Right lobe of liver (tissue), 6 donors: ENCODE results near the gene RGL2. TPM values are rescaled to one million over a fixed set of nuclear protein-coding genes. Genes with fewer than 3 reads are reported as not detected.

Source experiments
- ATAC-seq, 4 donors: fragments of 200-7000 bp; cut with Tn5 transposase; one replicate each; pipeline ENCODE4 v1.9.1; 2020; ENCODE audit warnings: mild to moderate bottlenecking in 4 of 4, moderate library complexity in 4 of 4
- DNase-seq, 3 donors: peaks; one replicate each; pipeline ENCODE4 v3.0.0-alpha.2; 2020
- H3K27ac ChIP-seq, 3 donors: fragments of 200-600 bp; one replicate each; pipeline ENCODE4 v1.8.0; 2022
- H3K27me3 ChIP-seq, 2 donors: fragments of 200-600 bp; one replicate each; pipeline ENCODE4 v1.8.0; 2022
- H3K36me3 ChIP-seq, 4 donors: fragments of 200-600 bp; sonication (generic) in 1 of 4; one replicate each; pipeline versions ENCODE4 v1.5.1 to v1.8.0; 2017 to 2022; ENCODE audit warnings: control low read depth in 1 of 4
- H3K4me1 ChIP-seq, 4 donors: fragments of 200-600 bp; sonication (generic) in 1 of 4; one replicate each; pipeline versions ENCODE4 v1.5.1 to v1.8.0; 2017 to 2022; ENCODE audit warnings: control low read depth in 1 of 4
- H3K4me3 ChIP-seq, 3 donors: fragments of 200-600 bp; one replicate each; pipeline ENCODE4 v1.8.0; 2022
- H3K9me3 ChIP-seq, 4 donors: fragments of 200-600 bp; sonication (generic) in 1 of 4; one replicate each; pipeline versions ENCODE4 v1.5.1 to v1.8.0; 2017 to 2022; ENCODE audit warnings: control low read depth in 1 of 4
- POLR2A ChIP-seq: fragments of 450-650 bp; IDR thresholded peaks from one replicate; pipeline ENCODE4 v1.6.1; 2017; ENCODE audit warnings: antibody characterized with exemption, mild to moderate bottlenecking
- WGBS: methylation state at CpG from one replicate; pipeline ENCODE4 v1.1.6; 2018; ENCODE audit warnings: low coverage, low lambda C conversion rate; ENCODE audit not compliant: insufficient coverage; ENCODE audit errors: missing lambda C conversion rate; 5-methylcytosine and 5-hydroxymethylcytosine counted together
- intact Hi-C, 2 donors: fragments of 100-400 bp; cut with DNase I; formaldehyde crosslinking; loops; one replicate each; pipeline versions ENCODE4 v1.11.2 to v1.14.1; 2022
- total RNA-seq, 6 experiments: library from RNA; depleted of rRNA in 2 of 6; stranded (reverse); fragments of >200 nt in 2 of 6; fragmentation: NEBNext Ultra II Directional in 3 of 6; extraction: Animal tissue kit (Norgen Biotek cat#: 25700) in 3 of 6; gene quantifications; one replicate each; pipeline versions ENCODE4 v1.1.0 to v1.2.4, GENCODE V29; 2016 to 2023
- TF ChIP-seq, protein P1 (sequence below), 4 donors: fragments of 200-600 bp in 3 of 4; fragments of 450-650 bp in 1 of 4; IDR thresholded peaks; one replicate each; pipeline versions ENCODE4 v1.5.1 to v1.8.0; 2016 to 2022; ENCODE audit warnings: antibody characterized with exemption in 4 of 4, mild to moderate bottlenecking in 2 of 4
- donor health status: DM: no; HTN: yes; CAD: no.
- donor health status: DM: no; HTN: no; CAD: no.
- donor health status: DM: no; HTN: no; CAD: no.
- donor health status: DM: no; HTN: yes; CAD: no.
- donor health status: DM: no; HTN: yes; CAD: no.

The RGL2 gene
- total RNA-seq, 6 experiments from 2014 or later: 15.1 to 30.6 (median 23.3) TPM

DNA sequence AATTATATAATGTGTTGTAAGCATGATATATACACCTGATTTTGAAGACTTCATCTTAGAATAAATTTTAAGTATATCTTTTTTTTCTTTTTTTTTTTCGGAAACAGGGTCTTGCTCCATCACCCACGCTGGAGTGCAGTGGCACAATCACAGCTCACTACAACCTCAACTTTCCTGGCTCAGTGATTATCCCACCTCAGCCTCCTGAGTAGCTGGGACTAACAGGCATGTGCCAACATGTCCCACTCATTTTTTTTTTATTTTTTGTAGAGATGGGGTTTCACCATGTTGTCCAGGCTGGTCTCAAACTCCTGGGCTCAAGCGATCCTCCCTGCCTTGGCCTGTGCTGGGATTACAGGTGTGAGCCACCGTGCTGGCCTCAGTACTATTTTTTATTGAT is 44.2 kb downstream of the RGL2 start:
- Histone ChIP-seq H3K27me3 (no peaks in the 10 kb centered on the region), H3K4me3 (no peak overlapping the region), H3K27ac (no peak overlapping the region), H3K36me3 (peaks cover 0 to 8% (median 0%) of the 10 kb centered on the region in 4 donors), H3K4me1 (peaks cover 0 to 9% (median 4%) of the 10 kb centered on the region in 4 donors), H3K9me3 (no peaks in the 10 kb centered on the region)
- DNase-seq: no peak
- ATAC-seq: no peak
- 85% methylated on average over 4 of the region's 4 CpGs for WGBS
- intact Hi-C loops: no loop called here
- TF ChIP-seq POLR2A: no peak
- TF ChIP-seq, protein P1, sequence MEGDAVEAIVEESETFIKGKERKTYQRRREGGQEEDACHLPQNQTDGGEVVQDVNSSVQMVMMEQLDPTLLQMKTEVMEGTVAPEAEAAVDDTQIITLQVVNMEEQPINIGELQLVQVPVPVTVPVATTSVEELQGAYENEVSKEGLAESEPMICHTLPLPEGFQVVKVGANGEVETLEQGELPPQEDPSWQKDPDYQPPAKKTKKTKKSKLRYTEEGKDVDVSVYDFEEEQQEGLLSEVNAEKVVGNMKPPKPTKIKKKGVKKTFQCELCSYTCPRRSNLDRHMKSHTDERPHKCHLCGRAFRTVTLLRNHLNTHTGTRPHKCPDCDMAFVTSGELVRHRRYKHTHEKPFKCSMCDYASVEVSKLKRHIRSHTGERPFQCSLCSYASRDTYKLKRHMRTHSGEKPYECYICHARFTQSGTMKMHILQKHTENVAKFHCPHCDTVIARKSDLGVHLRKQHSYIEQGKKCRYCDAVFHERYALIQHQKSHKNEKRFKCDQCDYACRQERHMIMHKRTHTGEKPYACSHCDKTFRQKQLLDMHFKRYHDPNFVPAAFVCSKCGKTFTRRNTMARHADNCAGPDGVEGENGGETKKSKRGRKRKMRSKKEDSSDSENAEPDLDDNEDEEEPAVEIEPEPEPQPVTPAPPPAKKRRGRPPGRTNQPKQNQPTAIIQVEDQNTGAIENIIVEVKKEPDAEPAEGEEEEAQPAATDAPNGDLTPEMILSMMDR (IDR thresholded peaks at IDR 0.05): no peak

- ATAC-seq (no peak), DNase-seq (no peak)
- Histone ChIP-seq H3K4me1 (peaks cover 0 to 17% (median 7%) of the 10 kb centered on the region in 4 donors), H3K4me3 (no peak overlapping the region), H3K36me3 (peaks cover 0 to 5% (median 0%) of the 10 kb centered on the region in 4 donors), H3K27me3 (no peaks in the 10 kb centered on the region), H3K27ac (no peak overlapping the region), H3K9me3 (no peaks in the 10 kb centered on the region)
- TF ChIP-seq, protein P1 (IDR thresholded peaks at IDR 0.05): no peak
- TF ChIP-seq POLR2A: no peak
- intact Hi-C loops: no loop called here
Measured at GRCh38 chr6:33252759-33253158, 46.0 kb downstream of the RGL2 start.

- DNase-seq (no peak), ATAC-seq (no peak)
- TF ChIP-seq, protein P1 (IDR thresholded peaks at IDR 0.05): no peak
- TF ChIP-seq POLR2A: no peak
- intact Hi-C loops: no loop called here
- no peak overlapping the region for H3K4me3 ChIP-seq
- 90% methylated on average over 3 of the region's 6 CpGs for WGBS
- H3K9me3 ChIP-seq: no peaks in the 10 kb centered on the region
- no peaks in the 10 kb centered on the region for H3K27me3 ChIP-seq
- no peak overlapping the region for H3K27ac ChIP-seq
- H3K4me1 ChIP-seq: peaks cover 0 to 17% (median 7%) of the 10 kb centered on the region in 4 donors
- H3K36me3 ChIP-seq: peaks cover 0 to 5% (median 0%) of the 10 kb centered on the region in 4 donors
Measured at GRCh38 chr6:33251395-33252012, 47.2 kb downstream of the RGL2 start.

GRCh38 chr6:33250731-33251130 is 48.0 kb downstream of the RGL2 start:
- peaks cover 0 to 5% (median 0%) of the 10 kb centered on the region in 4 donors for H3K36me3 ChIP-seq
- H3K9me3 ChIP-seq: no peaks in the 10 kb centered on the region
- no peak for TF ChIP-seq POLR2A
- TF ChIP-seq, protein P1 (IDR thresholded peaks at IDR 0.05): no peak
- ATAC-seq (no peak), DNase-seq (no peak)
- no peak overlapping the region for H3K4me3 ChIP-seq
- 93% methylated on average over 8 of the region's 13 CpGs for WGBS
- intact Hi-C loops: no loop called here
- no peak overlapping the region for H3K27ac ChIP-seq
- H3K4me1 ChIP-seq: peaks cover 0 to 17% (median 7%) of the 10 kb centered on the region in 4 donors
- H3K27me3 ChIP-seq: no peaks in the 10 kb centered on the region
